Measurements from ENCODE around the gene ZNF284.
A peak's percentile ranks its signal among the peaks of the same experiment; 100 is the strongest.

Gene ZNF284

DNA sequence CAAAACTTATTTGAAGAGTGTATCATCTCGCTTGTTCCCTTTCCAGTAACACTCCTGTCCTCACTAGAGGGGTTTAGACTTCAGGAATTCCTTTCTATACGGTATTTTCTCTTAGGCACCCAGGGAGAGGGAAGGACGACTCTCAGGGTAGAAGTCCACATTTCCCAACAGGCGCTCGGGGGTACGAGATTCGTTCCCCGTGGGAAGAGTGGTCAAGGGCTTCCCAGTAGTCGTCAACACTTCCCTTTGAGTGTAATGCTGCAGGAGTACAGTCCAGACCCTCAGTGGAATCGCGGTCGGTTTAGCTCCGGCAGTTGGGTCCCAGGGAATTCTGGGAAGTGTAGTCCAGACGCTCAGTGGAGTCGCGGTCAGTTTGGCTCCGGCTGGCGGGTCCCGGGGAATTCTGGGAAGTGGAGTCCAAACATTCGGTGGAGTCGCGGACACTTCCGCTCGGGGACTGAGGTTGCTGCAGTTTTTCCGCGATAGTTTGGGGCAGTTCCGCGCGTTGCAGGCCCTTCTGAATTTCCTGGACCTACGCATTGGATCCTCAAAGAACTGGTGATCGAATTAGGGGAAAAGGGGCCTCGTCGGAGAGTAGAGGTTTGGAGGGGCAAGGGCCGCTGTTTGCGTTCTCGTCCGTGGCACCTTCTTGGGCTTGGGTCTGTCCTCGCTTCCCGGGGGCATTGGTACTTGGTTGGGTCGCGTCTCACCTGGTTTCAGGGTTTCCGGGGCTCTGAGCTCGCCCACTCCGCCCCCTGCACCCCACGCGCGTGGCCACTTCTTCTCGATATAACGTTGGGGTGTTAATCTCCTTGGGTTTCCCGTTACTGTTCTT lies 22.2 kb downstream of the ZNF284 start, which contains the start of gene ZNF224:
Gene ZNF224 (plus strand): TSS at position 431 of the 835 bp plus-strand sequence. CDS start 3,513 bp downstream, outside the sequence.
- peak within 1 kb of the TSS; percentile 80 for H3K4me3 ChIP-seq (ENCODE audit: low read length)
- no peaks in the 10 kb centered on the region for H4K20me1 ChIP-seq (ENCODE audit: insufficient read depth, low read length)
- H3K27me3 ChIP-seq (ENCODE audit: low read depth, low read length) = no peaks in the 10 kb centered on the region
- H3K4me2 ChIP-seq (ENCODE audit: low read length) = peak within 1 kb of the TSS; percentile 75
- H3K36me3 ChIP-seq (replicated peaks; ENCODE audit: low read depth, low read length) = peaks cover 24% of the 10 kb centered on the region
- TF ChIP-seq EZH2phosphoT487 (IDR thresholded peaks at IDR 0.05; ENCODE audit: low read depth) = no peak
- TF ChIP-seq, protein P1, sequence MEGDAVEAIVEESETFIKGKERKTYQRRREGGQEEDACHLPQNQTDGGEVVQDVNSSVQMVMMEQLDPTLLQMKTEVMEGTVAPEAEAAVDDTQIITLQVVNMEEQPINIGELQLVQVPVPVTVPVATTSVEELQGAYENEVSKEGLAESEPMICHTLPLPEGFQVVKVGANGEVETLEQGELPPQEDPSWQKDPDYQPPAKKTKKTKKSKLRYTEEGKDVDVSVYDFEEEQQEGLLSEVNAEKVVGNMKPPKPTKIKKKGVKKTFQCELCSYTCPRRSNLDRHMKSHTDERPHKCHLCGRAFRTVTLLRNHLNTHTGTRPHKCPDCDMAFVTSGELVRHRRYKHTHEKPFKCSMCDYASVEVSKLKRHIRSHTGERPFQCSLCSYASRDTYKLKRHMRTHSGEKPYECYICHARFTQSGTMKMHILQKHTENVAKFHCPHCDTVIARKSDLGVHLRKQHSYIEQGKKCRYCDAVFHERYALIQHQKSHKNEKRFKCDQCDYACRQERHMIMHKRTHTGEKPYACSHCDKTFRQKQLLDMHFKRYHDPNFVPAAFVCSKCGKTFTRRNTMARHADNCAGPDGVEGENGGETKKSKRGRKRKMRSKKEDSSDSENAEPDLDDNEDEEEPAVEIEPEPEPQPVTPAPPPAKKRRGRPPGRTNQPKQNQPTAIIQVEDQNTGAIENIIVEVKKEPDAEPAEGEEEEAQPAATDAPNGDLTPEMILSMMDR (IDR thresholded peaks at IDR 0.05; ENCODE audit: low read depth, low read length) = no peak
- no peaks in the 10 kb centered on the region for H3K9me3 ChIP-seq (ENCODE audit: insufficient read depth, low read length)
- H2AFZ ChIP-seq (ENCODE audit: low read depth, low read length) = peak within 1 kb of the TSS; percentile 96
- peaks cover 4% of the 10 kb centered on the region; the same call in 1 of the 2 replicates for H3K4me1 ChIP-seq (ENCODE audit: low read length)
- H3K27ac ChIP-seq (ENCODE audit: low read length) = peak within 1 kb of the TSS; percentile 33
- peaks cover 21% of the 10 kb centered on the region for H3K79me2 ChIP-seq (ENCODE audit: low read length)
- peak within 1 kb of the TSS; percentile 82 for H3K9ac ChIP-seq (ENCODE audit: low read length)

DNA sequence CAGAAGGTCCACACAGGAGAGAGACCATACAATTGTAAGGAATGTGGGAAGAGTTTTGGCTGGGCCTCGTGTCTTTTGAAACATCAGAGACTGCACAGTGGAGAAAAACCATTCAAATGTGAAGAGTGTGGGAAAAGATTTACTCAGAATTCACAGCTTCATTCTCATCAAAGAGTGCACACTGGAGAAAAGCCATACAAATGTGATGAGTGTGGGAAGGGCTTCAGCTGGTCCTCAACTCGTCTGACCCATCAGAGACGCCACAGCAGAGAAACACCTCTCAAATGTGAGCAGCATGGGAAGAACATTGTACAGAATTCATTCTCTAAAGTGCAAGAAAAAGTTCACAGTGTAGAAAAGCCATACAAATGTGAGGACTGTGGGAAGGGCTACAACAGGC lies 35.8 kb downstream of the ZNF284 start:
- H4K20me1 ChIP-seq (ENCODE audit: insufficient read depth, low read length) = no peaks in the 10 kb centered on the region
- H3K27ac ChIP-seq (ENCODE audit: low read length) = no peak overlapping the region
- H3K27me3 ChIP-seq (ENCODE audit: low read depth, low read length) = no peaks in the 10 kb centered on the region
- H3K9ac ChIP-seq (ENCODE audit: low read length) = no peak overlapping the region
- TF ChIP-seq, protein P1 (IDR thresholded peaks at IDR 0.05; ENCODE audit: low read depth, low read length) = no peak
- no peak for TF ChIP-seq EZH2phosphoT487 (IDR thresholded peaks at IDR 0.05; ENCODE audit: low read depth)
- no peaks in the 10 kb centered on the region for H3K79me2 ChIP-seq (ENCODE audit: low read length)
- H2AFZ ChIP-seq (ENCODE audit: low read depth, low read length) = no peak overlapping the region
- H3K4me2 ChIP-seq (ENCODE audit: low read length) = no peak overlapping the region
- H3K9me3 ChIP-seq (ENCODE audit: insufficient read depth, low read length) = peaks cover 17% of the 10 kb centered on the region; the same call in 1 of the 2 replicates
- no peak overlapping the region for H3K4me3 ChIP-seq (ENCODE audit: low read length)
- H3K4me1 ChIP-seq (ENCODE audit: low read length) = 0 out of 2 replicates have a peak, but pooled peaks cover 2% of the 10 kb centered on the region
- peaks cover 70% of the 10 kb centered on the region for H3K36me3 ChIP-seq (replicated peaks; ENCODE audit: low read depth, low read length)

DNA sequence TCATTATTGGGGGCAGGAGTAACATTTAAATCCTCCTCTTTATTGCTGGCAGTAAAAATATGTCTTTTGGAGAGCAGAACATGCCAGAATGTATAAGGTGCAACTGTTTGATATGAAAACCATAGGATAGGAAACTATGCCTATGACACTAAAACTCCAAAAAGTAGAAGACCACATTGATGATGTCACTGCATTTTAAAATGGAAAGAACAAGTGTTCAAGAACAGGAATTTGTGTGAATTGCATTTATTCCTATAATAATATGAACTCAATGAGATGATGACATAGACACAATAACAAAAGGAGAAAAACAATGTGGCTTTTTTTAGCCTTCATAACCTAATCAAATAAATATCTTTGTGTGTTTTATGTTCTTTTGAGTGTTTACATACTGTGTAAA lies 37.5 kb downstream of the ZNF284 start:
- Histone ChIP-seq H2AFZ (ENCODE audit: low read depth, low read length) (no peak overlapping the region), H3K9ac (ENCODE audit: low read length) (no peak overlapping the region), H3K4me1 (ENCODE audit: low read length) (peaks cover 7% of the 10 kb centered on the region; the same call in 1 of the 2 replicates), H3K27me3 (ENCODE audit: low read depth, low read length) (no peaks in the 10 kb centered on the region), H3K27ac (ENCODE audit: low read length) (no peak overlapping the region), H3K79me2 (ENCODE audit: low read length) (peaks cover 11% of the 10 kb centered on the region), H4K20me1 (ENCODE audit: insufficient read depth, low read length) (no peaks in the 10 kb centered on the region), H3K4me3 (ENCODE audit: low read length) (no peak overlapping the region), H3K4me2 (ENCODE audit: low read length) (no peak overlapping the region), H3K9me3 (ENCODE audit: insufficient read depth, low read length) (peaks cover 17% of the 10 kb centered on the region; the same call in 1 of the 2 replicates), H3K36me3 (replicated peaks; ENCODE audit: low read depth, low read length) (peaks cover 55% of the 10 kb centered on the region)
- no peak for TF ChIP-seq EZH2phosphoT487 (IDR thresholded peaks at IDR 0.05; ENCODE audit: low read depth)
- TF ChIP-seq, protein P1 (IDR thresholded peaks at IDR 0.05; ENCODE audit: low read depth, low read length) = no peak

DNA sequence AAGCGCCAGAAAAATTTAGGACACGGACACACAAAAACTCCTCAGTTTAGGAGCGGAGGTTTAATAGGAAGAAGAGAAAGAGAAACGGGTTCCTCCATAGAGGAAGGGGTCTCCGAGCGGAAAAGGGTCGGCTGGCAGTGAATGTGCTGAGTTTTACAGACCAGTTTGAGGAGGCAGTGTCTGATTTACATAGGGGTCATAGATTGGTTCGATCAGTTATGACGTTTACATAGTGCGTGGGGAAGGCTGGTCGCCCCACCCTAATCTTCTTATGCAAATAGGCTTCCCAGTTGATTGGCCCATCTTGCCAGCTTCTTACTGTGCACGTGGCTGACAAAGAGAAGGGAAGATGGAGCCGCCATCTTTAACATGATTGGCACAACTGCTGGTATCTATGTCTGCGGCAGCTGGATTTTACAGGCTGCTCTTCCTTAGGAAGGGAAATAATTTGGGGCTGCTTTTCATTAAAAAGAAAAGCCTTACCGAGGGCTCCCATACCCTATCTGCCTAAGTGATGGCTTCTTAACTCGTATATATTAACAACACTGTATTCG lies 40.0 kb downstream of the ZNF284 start:
- Histone ChIP-seq H3K9ac (ENCODE audit: low read length) (no peak overlapping the region), H3K4me2 (ENCODE audit: low read length) (0 out of 2 replicates have a peak overlapping the region, but pooled peaks have one; percentile 81), H4K20me1 (ENCODE audit: insufficient read depth, low read length) (no peaks in the 10 kb centered on the region), H3K4me3 (ENCODE audit: low read length) (no peak overlapping the region), H3K36me3 (replicated peaks; ENCODE audit: low read depth, low read length) (peaks cover 44% of the 10 kb centered on the region), H2AFZ (ENCODE audit: low read depth, low read length) (no peak overlapping the region), H3K9me3 (ENCODE audit: insufficient read depth, low read length) (peaks cover 6% of the 10 kb centered on the region; the same call in 1 of the 2 replicates), H3K27ac (ENCODE audit: low read length) (no peak overlapping the region), H3K79me2 (ENCODE audit: low read length) (peaks cover 11% of the 10 kb centered on the region), H3K27me3 (ENCODE audit: low read depth, low read length) (no peaks in the 10 kb centered on the region), H3K4me1 (ENCODE audit: low read length) (peaks cover 7% of the 10 kb centered on the region; the same call in 1 of the 2 replicates)
- no peak for TF ChIP-seq EZH2phosphoT487 (IDR thresholded peaks at IDR 0.05; ENCODE audit: low read depth)
- TF ChIP-seq, protein P1 (IDR thresholded peaks at IDR 0.05; ENCODE audit: low read depth, low read length) = no peak
